ENCODE results near the gene ZP2.

DNA sequence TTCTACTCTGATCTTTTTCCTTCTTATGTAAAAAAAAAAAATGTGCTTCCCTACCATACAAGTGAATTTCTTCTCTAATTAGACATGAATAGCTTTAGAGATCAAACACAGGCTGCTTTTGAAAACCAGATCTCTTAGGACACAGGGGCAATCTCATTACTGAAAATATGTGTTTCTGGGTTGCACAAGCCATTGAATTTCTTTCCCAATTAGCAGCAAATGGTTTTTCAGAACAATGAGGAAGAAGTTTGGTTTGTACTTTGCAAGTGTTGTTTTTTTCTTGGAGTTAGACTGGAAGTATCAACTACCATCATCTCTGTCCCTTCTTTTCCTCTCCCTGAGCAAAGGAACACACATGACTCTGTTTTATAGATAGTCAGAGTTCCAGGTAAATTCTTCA is 16.5 kb upstream of the ZP2 start:
- TF ChIP-seq, protein P1, sequence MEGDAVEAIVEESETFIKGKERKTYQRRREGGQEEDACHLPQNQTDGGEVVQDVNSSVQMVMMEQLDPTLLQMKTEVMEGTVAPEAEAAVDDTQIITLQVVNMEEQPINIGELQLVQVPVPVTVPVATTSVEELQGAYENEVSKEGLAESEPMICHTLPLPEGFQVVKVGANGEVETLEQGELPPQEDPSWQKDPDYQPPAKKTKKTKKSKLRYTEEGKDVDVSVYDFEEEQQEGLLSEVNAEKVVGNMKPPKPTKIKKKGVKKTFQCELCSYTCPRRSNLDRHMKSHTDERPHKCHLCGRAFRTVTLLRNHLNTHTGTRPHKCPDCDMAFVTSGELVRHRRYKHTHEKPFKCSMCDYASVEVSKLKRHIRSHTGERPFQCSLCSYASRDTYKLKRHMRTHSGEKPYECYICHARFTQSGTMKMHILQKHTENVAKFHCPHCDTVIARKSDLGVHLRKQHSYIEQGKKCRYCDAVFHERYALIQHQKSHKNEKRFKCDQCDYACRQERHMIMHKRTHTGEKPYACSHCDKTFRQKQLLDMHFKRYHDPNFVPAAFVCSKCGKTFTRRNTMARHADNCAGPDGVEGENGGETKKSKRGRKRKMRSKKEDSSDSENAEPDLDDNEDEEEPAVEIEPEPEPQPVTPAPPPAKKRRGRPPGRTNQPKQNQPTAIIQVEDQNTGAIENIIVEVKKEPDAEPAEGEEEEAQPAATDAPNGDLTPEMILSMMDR (conservative IDR thresholded peaks at IDR 0.05 in 1 of 2, IDR thresholded peaks at IDR 0.05 in 1 of 2; ENCODE audit: extremely low read depth in 1 of 2, insufficient read depth in 1 of 2, low read depth in 1 of 2, low read length in 2 of 2) = no peak
- no peak for TF ChIP-seq EZH2 (IDR thresholded peaks at IDR 0.05; ENCODE audit: borderline replicate concordance, low read length)

Measured in mammary epithelial cell (primary cell).